DOHH2 (cell line): ENCODE measurements around the gene MGLL.

Experiments
- CTCF ChIP-seq: fragments of 200-600 bp; sonication (generic); IDR thresholded peaks from one replicate; pipeline ENCODE4 v1.5.1; 2014; ENCODE audit warnings: antibody characterized with exemption, mild to moderate bottlenecking, low read depth, low read length; ENCODE audit not compliant: poor library complexity, severe bottlenecking
- EZH2phosphoT487 ChIP-seq: fragments of 200-600 bp; sonication (generic); IDR thresholded peaks from 2 replicates; pipeline ENCODE4 v1.6.1; 2017; ENCODE audit warnings: borderline replicate concordance, mild to moderate bottlenecking, antibody characterized with exemption, low read length, moderate library complexity, mixed read lengths

- no peak for TF ChIP-seq CTCF
- no peak for TF ChIP-seq EZH2phosphoT487
These were observed 22.7 kb downstream of the MGLL start for GRCh38 chr3:127799476-127800222.
